Mesothelial cell of epicardium (in vitro differentiated cells): Measurements from ENCODE around the gene S100A5. TPM values are rescaled to one million over a fixed set of nuclear protein-coding genes. Genes with fewer than 3 reads are reported as not detected.
"Not testable (repeated sequence)": the region's sequence is repeated elsewhere in the genome, so short reads cannot be mapped to it uniquely, and the experiment has no call there.

Experiments used
- DNase-seq, 2 experiments: peaks; one replicate each; pipeline ENCODE4 v3.0.0; 2021; ENCODE audit warnings: low spot score in 2 of 2; ENCODE audit not compliant: unreplicated experiment in 2 of 2
- H3K27ac Mint-ChIP-seq: 2 replicates; pipeline ENCODE4 v1.8.0; 2021; ENCODE audit warnings: mixed read lengths
- H3K27me3 Mint-ChIP-seq: 2 replicates; pipeline ENCODE4 v1.8.0; 2021; ENCODE audit warnings: low read depth, mixed read lengths
- H3K36me3 Mint-ChIP-seq: 2 replicates; pipeline ENCODE4 v1.8.0; 2021; ENCODE audit warnings: mixed read lengths
- H3K4me1 Mint-ChIP-seq: 2 replicates; pipeline ENCODE4 v1.8.0; 2021; ENCODE audit warnings: mixed read lengths
- H3K4me3 Mint-ChIP-seq: 2 replicates; pipeline ENCODE4 v1.8.0; 2021; ENCODE audit warnings: mild to moderate bottlenecking, moderate library complexity, mixed read lengths
- H3K9me3 Mint-ChIP-seq: 2 replicates; pipeline ENCODE4 v1.8.0; 2021; ENCODE audit warnings: mixed read lengths
- total RNA-seq: library from RNA; stranded (reverse); gene quantifications from 3 replicates; pipeline ENCODE4 v1.2.1, GENCODE V29; 2021
- TF ChIP-seq, protein P1 (sequence below): fragments of 200-600 bp; sonication (generic); IDR thresholded peaks from one replicate; pipeline ENCODE4 v1.5.0; 2021; ENCODE audit warnings: antibody characterized with exemption; ENCODE audit not compliant: unreplicated experiment

S100A5 gene
- not detected in 3 replicates for total RNA-seq

DNA sequence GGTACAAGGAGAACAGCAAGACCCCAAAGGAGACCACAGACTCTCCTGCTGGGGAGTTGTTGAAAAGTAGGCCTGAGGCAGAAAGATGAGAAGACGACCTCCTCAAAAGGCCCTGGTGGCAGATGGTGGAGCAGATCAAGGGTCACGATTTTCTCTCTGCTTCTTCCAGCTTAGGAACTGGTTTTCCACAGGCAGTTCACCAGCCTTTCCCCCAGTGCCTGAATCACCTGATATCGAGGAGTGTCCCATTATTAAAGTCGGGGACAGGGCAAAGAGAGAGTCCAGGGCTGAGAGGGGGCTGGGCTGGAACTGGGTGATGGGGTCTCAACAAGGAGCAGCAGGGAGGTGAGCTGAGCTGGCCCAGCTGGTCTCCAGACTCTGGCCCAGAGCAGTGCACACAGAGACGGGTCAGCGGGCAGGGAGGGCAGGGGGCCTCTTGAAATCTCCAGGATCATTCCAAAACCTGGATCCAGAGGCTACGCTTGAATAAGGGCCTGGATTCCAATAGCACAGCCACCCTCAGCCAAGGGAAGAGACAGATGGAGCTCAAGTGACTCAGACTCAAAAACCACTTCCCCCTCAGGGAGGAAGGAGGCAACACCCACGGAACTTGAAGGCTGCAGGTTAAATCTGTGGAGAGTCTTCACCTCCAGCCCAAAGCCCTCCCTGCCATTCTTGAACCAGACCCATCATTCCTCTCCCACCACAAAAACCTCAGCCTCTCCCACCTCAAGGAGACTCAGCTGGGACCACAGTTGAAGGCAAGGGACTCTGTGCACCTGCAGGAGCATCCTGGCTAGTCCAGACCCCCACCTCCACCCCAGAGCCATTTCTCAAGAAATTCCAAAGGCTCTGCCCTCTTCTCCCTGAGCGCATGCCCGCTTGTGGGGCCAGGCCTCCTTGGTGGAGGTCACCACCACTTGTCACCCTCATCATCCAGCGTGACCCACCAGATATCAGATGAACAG, at the start of gene S100A5:
S100A5 (minus strand) TSS at position 541 of the 968 bp plus-strand sequence. CDS start 743 bp downstream, outside the sequence.
- Mint-ChIP-seq H3K9me3 (no peaks in the 10 kb centered on the region), H3K4me3 (no peak within 1 kb of the TSS), H3K27me3 (no peaks in the 10 kb centered on the region), H3K27ac (peak within 1 kb of the TSS; percentile 14), H3K4me1 (peaks cover 46% of the 10 kb centered on the region), H3K36me3 (no peaks in the 10 kb centered on the region)
- no peak for DNase-seq
- TF ChIP-seq, protein P1, sequence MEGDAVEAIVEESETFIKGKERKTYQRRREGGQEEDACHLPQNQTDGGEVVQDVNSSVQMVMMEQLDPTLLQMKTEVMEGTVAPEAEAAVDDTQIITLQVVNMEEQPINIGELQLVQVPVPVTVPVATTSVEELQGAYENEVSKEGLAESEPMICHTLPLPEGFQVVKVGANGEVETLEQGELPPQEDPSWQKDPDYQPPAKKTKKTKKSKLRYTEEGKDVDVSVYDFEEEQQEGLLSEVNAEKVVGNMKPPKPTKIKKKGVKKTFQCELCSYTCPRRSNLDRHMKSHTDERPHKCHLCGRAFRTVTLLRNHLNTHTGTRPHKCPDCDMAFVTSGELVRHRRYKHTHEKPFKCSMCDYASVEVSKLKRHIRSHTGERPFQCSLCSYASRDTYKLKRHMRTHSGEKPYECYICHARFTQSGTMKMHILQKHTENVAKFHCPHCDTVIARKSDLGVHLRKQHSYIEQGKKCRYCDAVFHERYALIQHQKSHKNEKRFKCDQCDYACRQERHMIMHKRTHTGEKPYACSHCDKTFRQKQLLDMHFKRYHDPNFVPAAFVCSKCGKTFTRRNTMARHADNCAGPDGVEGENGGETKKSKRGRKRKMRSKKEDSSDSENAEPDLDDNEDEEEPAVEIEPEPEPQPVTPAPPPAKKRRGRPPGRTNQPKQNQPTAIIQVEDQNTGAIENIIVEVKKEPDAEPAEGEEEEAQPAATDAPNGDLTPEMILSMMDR = no peak

DNA sequence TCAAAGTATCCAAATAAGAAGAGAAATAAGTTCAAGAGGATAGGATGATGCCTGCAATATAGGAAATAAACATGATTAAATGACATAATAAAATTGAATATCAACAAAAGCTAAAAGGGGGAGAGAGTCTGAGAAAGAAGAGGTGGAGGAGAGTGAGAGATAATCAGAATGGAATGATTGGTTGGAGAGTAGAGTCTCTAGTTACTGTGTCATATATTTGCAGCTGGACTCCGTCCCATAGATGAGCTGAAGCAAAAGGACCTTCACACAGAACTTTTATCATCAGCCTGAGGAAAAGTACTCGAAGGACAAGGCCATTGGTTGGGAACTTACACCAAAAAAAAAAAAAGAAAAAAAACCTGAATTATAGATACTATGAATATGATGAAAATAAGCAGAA, 47.7 kb upstream of the S100A5 start:
- H3K36me3 Mint-ChIP-seq = no peaks in the 10 kb centered on the region
- H3K27me3 Mint-ChIP-seq = no peaks in the 10 kb centered on the region
- no peak for DNase-seq
- peaks cover 16% of the 10 kb centered on the region for H3K4me1 Mint-ChIP-seq
- no peak overlapping the region for H3K4me3 Mint-ChIP-seq
- TF ChIP-seq, protein P1 = no peak
- H3K9me3 Mint-ChIP-seq = no peaks in the 10 kb centered on the region
- H3K27ac Mint-ChIP-seq = no peak overlapping the region

DNA sequence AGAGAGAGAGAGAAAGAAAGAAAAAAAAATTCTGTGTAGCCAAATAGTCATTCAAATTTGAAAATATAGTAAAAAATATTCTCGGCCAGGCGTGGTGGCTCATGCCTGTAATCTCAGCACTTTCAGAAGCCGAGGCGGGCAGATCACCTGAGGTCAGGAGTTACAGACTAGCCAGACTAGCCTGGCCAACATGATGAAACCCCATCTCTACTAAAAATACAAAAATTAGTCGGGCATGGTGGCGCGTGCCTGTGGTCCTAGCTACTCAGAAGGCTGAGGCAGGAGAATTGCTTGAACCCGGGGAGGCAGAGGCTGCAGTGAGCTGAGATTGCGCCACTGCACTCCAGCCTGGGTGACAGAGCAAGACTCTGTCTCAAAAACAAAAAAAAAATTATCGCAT, 47.3 kb upstream of the S100A5 start:
- not testable (repeated sequence) for H3K27me3 Mint-ChIP-seq, H3K4me3 Mint-ChIP-seq, H3K9me3 Mint-ChIP-seq, H3K36me3 Mint-ChIP-seq, DNase-seq, H3K27ac Mint-ChIP-seq
- peaks cover 16% of the 10 kb centered on the region for H3K4me1 Mint-ChIP-seq

DNA sequence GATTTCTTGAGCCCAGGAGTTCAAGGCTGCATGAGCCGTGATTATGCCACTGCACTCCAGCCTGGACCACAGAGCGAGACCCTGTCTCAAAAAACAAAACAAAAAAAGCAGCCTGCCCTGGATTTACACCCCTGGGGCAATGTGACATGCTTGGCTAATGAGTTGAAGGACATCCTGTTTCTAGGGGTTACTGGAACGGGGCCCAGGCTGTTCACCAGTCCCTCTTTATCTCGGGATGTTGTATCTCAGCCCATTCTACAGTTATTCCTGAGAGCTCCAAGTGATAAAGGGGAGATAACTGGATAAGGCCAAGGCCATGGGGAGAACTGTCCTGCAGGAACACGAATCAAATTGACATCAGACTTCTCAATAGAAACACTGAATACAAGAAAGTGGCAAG, 46.6 kb upstream of the S100A5 start:
- no peak for DNase-seq
- Mint-ChIP-seq H3K9me3 (no peaks in the 10 kb centered on the region), H3K27ac (no peak overlapping the region), H3K4me1 (peaks cover 13% of the 10 kb centered on the region), H3K27me3 (no peaks in the 10 kb centered on the region), H3K4me3 (no peak overlapping the region), H3K36me3 (no peaks in the 10 kb centered on the region)
- TF ChIP-seq, protein P1 = no peak

DNA sequence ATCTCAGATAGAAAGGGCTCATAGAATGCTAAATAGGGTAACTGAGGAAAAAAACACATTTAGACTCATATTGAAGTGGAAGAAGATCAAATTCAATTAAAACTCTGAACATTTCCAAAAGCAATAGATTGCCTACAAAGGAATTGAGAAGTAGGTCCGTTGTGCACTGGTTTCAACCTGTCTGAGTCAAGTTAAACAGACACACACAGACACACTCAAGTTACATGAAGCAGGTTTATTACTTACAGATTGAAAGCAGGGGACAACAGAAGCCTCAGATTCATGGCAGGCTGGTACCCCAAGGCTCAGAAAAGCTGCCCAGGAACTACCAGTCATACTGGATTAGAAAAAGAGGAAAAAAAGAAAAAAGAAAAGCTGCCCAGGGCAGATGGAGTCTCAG, 45.6 kb upstream of the S100A5 start:
- no peaks in the 10 kb centered on the region for H3K36me3 Mint-ChIP-seq
- no peaks in the 10 kb centered on the region for H3K27me3 Mint-ChIP-seq
- TF ChIP-seq, protein P1 = no peak
- H3K9me3 Mint-ChIP-seq = no peaks in the 10 kb centered on the region
- DNase-seq = no peak
- peaks cover 13% of the 10 kb centered on the region for H3K4me1 Mint-ChIP-seq
- no peak overlapping the region for H3K4me3 Mint-ChIP-seq
- no peak overlapping the region for H3K27ac Mint-ChIP-seq

- no peak for DNase-seq
- Mint-ChIP-seq H3K9me3 (no peaks in the 10 kb centered on the region), H3K27me3 (no peaks in the 10 kb centered on the region), H3K36me3 (no peaks in the 10 kb centered on the region), H3K27ac (no peak overlapping the region), H3K4me3 (no peak overlapping the region), H3K4me1 (peaks cover 13% of the 10 kb centered on the region)
- TF ChIP-seq, protein P1 = no peak
Measured at GRCh38 chr1:153585006-153585405, 44.3 kb upstream of the S100A5 start.
